ENCODE measurements around the gene RBM6.

DNA sequence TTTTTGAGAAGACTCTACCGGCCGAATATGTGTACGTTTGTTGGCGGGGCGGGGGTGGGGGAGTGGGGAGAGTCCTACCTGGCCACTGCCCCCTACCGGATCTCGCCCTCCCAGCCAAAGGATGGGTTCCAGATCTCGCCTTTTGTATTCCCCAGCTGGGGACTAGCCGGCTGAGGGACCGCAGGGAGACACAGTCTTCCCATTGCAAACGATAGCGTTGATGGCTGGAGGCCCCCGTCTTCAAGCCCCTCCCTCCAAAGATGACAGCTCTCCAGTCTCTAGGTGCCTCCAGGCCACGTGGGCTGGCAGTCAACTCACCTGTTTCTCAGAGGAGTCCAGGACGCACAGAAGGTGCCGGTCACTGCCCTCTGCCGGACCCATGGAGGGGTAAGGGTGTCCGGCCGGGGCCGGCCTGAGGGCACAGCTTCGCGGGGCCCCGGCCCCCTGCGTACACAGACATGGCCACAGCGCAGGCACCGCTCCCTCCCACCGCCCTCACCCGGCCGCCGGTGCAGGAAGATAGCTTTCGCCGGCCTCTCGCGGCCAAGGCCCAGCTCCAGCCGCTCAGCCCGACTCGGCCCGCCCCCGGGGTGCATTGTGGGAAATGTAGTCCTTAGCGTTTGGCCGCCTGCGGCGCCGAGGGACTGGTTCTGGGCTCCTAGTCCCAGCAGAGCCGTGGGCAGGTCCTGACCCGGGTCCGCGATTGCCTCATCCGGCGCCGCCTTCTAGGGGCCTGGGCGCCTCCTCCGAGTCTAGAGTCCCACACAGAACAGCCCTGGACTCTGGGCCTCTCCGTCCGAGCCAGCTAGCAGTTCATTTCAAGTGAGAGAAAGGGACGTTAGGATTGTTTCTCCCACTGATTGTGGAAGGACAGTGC is 10.4 kb upstream of the RBM6 start, which contains the start of gene MON1A:
- TF ChIP-seq EZH2 (IDR thresholded peaks at IDR 0.05; ENCODE audit: borderline replicate concordance, low read depth, low read length) = no peak
- peak in 1 of 2 experiments; percentile 23; a peak in 1 of 3 replicates for TF ChIP-seq CBX3 (IDR thresholded peaks at IDR 0.05; ENCODE audit: borderline replicate concordance in 1 of 2, low read length in 2 of 2)
- TF ChIP-seq, protein P1, sequence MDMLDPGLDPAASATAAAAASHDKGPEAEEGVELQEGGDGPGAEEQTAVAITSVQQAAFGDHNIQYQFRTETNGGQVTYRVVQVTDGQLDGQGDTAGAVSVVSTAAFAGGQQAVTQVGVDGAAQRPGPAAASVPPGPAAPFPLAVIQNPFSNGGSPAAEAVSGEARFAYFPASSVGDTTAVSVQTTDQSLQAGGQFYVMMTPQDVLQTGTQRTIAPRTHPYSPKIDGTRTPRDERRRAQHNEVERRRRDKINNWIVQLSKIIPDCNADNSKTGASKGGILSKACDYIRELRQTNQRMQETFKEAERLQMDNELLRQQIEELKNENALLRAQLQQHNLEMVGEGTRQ (CRISPR knock-in tag; IDR thresholded peaks at IDR 0.05) = peak; percentile 75
- peak; percentile 94 for TF ChIP-seq CEBPB (tag; IDR thresholded peaks at IDR 0.05)
- no peak for TF ChIP-seq ZNF146 (CRISPR knock-in tag; IDR thresholded peaks at IDR 0.05; ENCODE audit: unreplicated experiment)
- TF ChIP-seq, protein P2, sequence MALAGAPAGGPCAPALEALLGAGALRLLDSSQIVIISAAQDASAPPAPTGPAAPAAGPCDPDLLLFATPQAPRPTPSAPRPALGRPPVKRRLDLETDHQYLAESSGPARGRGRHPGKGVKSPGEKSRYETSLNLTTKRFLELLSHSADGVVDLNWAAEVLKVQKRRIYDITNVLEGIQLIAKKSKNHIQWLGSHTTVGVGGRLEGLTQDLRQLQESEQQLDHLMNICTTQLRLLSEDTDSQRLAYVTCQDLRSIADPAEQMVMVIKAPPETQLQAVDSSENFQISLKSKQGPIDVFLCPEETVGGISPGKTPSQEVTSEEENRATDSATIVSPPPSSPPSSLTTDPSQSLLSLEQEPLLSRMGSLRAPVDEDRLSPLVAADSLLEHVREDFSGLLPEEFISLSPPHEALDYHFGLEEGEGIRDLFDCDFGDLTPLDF (CRISPR knock-in tag; IDR thresholded peaks at IDR 0.05) = 0 out of 2 replicates have a peak, but pooled peaks have one; percentile 28
- peak; percentile 73 to 76 for TF ChIP-seq NRF1 (conservative IDR thresholded peaks at IDR 0.05 in 1 of 2, IDR thresholded peaks at IDR 0.05 in 1 of 2)
- no peak for TF ChIP-seq MEF2D (tag; conservative IDR thresholded peaks at IDR 0.05; ENCODE audit: low read depth)
